GM19240 (cell line): ENCODE results near the gene DIDO1.
"Not testable (repeated sequence)": the region's sequence is repeated elsewhere in the genome, so short reads cannot be mapped to it uniquely, and the experiment has no call there.

Experiments
- DNase-seq: peaks from one replicate; pipeline ENCODE4 v3.0.0; 2011; ENCODE audit warnings: low spot score; ENCODE audit not compliant: insufficient read length

Gene DIDO1

GRCh38 chr20:62856931-62857619 is 69.2 kb downstream of the DIDO1 start:
- no peak for DNase-seq

GRCh38 chr20:62855120-62855519 is 71.2 kb downstream of the DIDO1 start:
- DNase-seq = no peak

GRCh38 chr20:62854121-62854520 is 72.2 kb downstream of the DIDO1 start:
- DNase-seq = no peak

- DNase-seq = not testable (repeated sequence)
Observed at GRCh38 chr20:62853304-62853703, 73.0 kb downstream of the DIDO1 start.

- DNase-seq = no peak
Observed at GRCh38 chr20:62852841-62853240, 73.5 kb downstream of the DIDO1 start.

GRCh38 chr20:62852196-62852595 is 74.1 kb downstream of the DIDO1 start:
- no peak for DNase-seq

GRCh38 chr20:62850333-62850974 is 75.9 kb downstream of the DIDO1 start:
- no peak for DNase-seq

- DNase-seq = no peak
Observed at GRCh38 chr20:62849431-62849830, 76.9 kb downstream of the DIDO1 start.

- DNase-seq = not testable (repeated sequence)
Observed at GRCh38 chr20:62848917-62849316, 77.4 kb downstream of the DIDO1 start.

GRCh38 chr20:62846166-62846890 is 80.0 kb downstream of the DIDO1 start:
- DNase-seq = no peak

GRCh38 chr20:62845416-62846160 is 80.7 kb downstream of the DIDO1 start:
- no peak for DNase-seq

GRCh38 chr20:62844182-62844581 is 82.1 kb downstream of the DIDO1 start:
- no peak for DNase-seq

GRCh38 chr20:62843656-62844055 is 82.6 kb downstream of the DIDO1 start:
- no peak for DNase-seq

- DNase-seq = no peak
Observed at GRCh38 chr20:62841705-62842212, 84.5 kb downstream of the DIDO1 start.

- DNase-seq = no peak
Observed at GRCh38 chr20:62840244-62841197, 85.8 kb downstream of the DIDO1 start.

- no peak for DNase-seq
Observed at GRCh38 chr20:62839816-62840215, 86.5 kb downstream of the DIDO1 start.

GRCh38 chr20:62839261-62839660 is 87.0 kb downstream of the DIDO1 start:
- DNase-seq = no peak

- no peak for DNase-seq
Observed at GRCh38 chr20:62838128-62838891, 88.0 kb downstream of the DIDO1 start.

- DNase-seq = no peak
Observed at GRCh38 chr20:62837790-62838127, 88.5 kb downstream of the DIDO1 start.

- DNase-seq = no peak
Observed at GRCh38 chr20:62836967-62837490, 89.3 kb downstream of the DIDO1 start.
